HG03558 (cell line): ENCODE results near the gene OR51V1.
"Not testable (repeated sequence)": the region's sequence is repeated elsewhere in the genome, so short reads cannot be mapped to it uniquely, and the experiment has no call there.

ENCODE experiments used
- ATAC-seq: cut with Tn5 transposase; IDR thresholded peaks from one replicate; pipeline ENCODE4 v1.9.1; 2021; ENCODE audit warnings: moderate number of reproducible peaks; ENCODE audit not compliant: unreplicated experiment; ENCODE audit errors: extremely low read depth

Gene OR51V1

DNA sequence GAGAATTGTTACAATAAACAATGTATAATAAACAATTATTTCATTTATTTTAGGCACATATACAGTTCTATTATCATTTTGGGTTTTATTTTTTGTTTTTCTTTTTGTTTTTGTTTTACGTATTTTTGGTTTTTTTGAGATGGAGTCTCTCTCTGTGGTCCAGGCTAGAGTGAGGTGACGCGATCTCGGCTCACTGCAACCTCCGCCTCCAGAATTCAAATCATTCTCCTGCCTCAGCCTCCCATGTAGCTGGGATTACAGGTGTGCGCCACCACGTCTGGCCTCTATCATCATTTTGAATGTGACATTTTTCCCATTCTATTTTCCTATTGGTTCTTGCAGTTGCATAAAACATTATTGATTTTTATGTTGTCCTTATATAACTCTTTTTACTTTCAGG, 25.5 kb downstream of the OR51V1 start:
- ATAC-seq, result no peak

DNA sequence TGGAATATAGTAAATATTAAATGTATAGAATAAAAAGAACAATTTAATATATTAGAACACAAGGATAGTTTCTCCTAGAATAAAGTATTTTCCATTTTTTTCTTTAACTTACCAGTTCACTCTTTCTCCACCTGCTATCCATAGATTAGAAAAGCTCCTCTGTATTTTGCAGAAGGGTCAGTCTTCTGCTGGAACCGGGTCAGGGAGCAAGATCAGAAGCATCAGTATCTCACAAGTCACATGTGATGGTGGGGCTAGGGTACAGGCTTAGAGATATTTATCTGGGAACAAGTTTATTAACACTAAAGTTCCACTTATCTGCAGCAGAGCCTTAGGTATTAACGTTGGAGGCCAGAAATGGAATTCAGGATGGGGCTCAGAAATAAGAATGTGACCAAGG, 28.6 kb downstream of the OR51V1 start:
- no peak for ATAC-seq

- not testable (repeated sequence) for ATAC-seq
Measured at GRCh38 chr11:5165898-5166297, 34.6 kb downstream of the OR51V1 start.

DNA sequence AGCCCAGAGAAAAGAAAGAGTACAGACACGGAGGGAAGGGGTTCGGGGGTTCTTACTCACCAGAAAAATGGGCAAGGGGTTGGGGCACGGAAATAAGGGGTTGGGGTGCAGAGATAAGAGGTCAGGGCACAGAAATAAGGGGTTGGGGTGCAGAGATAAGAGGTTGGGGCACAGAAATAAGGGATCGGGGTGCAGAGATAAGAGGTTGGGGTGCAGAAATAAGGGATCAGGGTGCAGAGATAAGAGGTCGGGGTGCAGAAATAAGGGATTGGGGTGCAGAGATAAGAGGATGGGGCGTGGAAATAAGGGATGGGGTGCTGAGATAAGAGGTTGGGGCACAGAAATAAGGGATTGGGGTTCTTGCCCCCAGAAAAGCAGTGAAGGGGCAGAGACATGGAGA, 35.7 kb downstream of the OR51V1 start:
- not testable (repeated sequence) for ATAC-seq

GRCh38 chr11:5161045-5161444, 39.4 kb downstream of the OR51V1 start:
- not testable (repeated sequence) for ATAC-seq

- ATAC-seq, result not testable (repeated sequence)
Measured at GRCh38 chr11:5160217-5160616, 40.3 kb downstream of the OR51V1 start.

- ATAC-seq, result no peak
Measured at GRCh38 chr11:5159806-5160205, 40.7 kb downstream of the OR51V1 start.

DNA sequence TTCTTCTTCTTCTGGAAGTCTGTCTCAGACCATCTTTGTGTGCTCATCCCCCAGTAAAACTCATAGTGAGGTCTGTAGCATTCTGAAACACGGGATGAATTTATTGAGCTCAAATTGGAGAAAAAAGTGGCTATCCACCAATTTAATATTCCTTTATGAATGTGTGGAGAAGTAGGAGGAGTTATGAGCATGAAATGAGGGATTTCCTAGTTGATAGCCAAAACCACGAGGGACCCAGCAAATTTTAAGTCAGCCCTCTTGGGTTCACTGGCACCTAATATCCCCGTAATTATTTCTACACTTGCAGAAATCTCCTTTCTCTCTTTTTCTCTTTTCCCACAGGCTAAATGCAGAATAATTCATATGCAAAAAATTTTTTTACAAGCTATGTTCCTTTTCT, 45.8 kb downstream of the OR51V1 start, which contains the start of gene OR52A1:
OR52A1 (minus strand) TSS at position 101 of the 400 bp plus-strand sequence. CDS start 2,388 bp downstream, outside the sequence.
- no peak for ATAC-seq

- no peak for ATAC-seq
Measured at GRCh38 chr11:5153574-5154431, 46.7 kb downstream of the OR51V1 start.

- ATAC-seq, result no peak
Measured at GRCh38 chr11:5151713-5152153, 48.7 kb downstream of the OR51V1 start.
